DMS 273 (cell line): Measurements from ENCODE around the gene ANGPTL7.

Source experiments
- DNase-seq: peaks from one replicate; lab custom pipeline; 2025; ENCODE audit not compliant: unreplicated experiment; lab: John Stamatoyannopoulos, UW

ANGPTL7 gene

GRCh38 chr1:11198851-11199594, 9.9 kb downstream of the ANGPTL7 start:
- DNase-seq = peak; percentile 51

GRCh38 chr1:11204396-11205190, 15.4 kb downstream of the ANGPTL7 start:
- no peak for DNase-seq

GRCh38 chr1:11207898-11208611, 18.9 kb downstream of the ANGPTL7 start:
- DNase-seq = no peak

- no peak for DNase-seq
These were observed 22.3 kb downstream of the ANGPTL7 start for GRCh38 chr1:11211461-11211860.

- DNase-seq = no peak
These were observed 22.9 kb downstream of the ANGPTL7 start for GRCh38 chr1:11211925-11212587.

- DNase-seq = no peak
These were observed 25.7 kb downstream of the ANGPTL7 start for GRCh38 chr1:11214698-11215380.

- no peak for DNase-seq
These were observed 26.3 kb downstream of the ANGPTL7 start for GRCh38 chr1:11215381-11216005.

GRCh38 chr1:11216074-11216473, 26.9 kb downstream of the ANGPTL7 start:
- no peak for DNase-seq

- DNase-seq = no peak
These were observed 38.2 kb downstream of the ANGPTL7 start for GRCh38 chr1:11227106-11228077.

GRCh38 chr1:11229203-11229602, 40.0 kb downstream of the ANGPTL7 start:
- DNase-seq = no peak

- DNase-seq = no peak
These were observed 44.1 kb downstream of the ANGPTL7 start for GRCh38 chr1:11233208-11233607.

GRCh38 chr1:11237356-11237755, 48.2 kb downstream of the ANGPTL7 start:
- DNase-seq = no peak

- no peak for DNase-seq
These were observed 49.2 kb downstream of the ANGPTL7 start for GRCh38 chr1:11238311-11238710.

GRCh38 chr1:11245248-11245647, 56.1 kb downstream of the ANGPTL7 start:
- DNase-seq = no peak
